Measurements from ENCODE around the gene CNEP1R1.

DNA sequence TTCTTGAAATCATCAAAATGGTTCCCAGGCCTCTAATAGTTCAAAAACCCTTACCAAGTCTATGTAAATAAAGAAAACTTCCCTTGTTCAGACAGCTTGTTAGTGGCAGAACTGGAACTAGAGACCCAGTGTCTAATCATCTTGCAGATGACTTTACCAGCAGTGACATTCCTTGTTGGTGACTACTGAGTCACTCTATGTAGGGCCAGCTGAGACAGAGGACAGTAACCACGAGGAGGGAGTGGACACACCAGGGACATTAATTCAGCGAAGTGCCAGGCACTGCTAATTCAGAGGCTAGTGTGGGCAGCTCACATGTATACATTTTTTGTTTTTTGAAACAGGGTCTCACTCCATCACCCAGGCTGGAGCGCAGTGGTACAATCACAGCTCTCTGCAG, 34.6 kb downstream of the CNEP1R1 start:
- TF ChIP-seq YY1 (IDR thresholded peaks at IDR 0.05; ENCODE audit: insufficient read depth, insufficient read length) = no peak
- no peak for TF ChIP-seq ZNF274 (IDR thresholded peaks at IDR 0.05; ENCODE audit: low read depth, low read length)

Data from NT2/D1 (cell line).